Uterus (tissue), 4 donors: ENCODE data around the gene HIP1. TPM values are rescaled to one million over a fixed set of nuclear protein-coding genes. Genes with fewer than 3 reads are reported as not detected.

Experiments
- DNase-seq, 2 donors: peaks; one replicate each; pipeline ENCODE4 v3.0.0-alpha.2; 2019 to 2020
- H3K27ac ChIP-seq, 2 donors: fragments of 200-600 bp; sonication (generic); 1 replicate in 1 of 2; 2 replicates in 1 of 2; pipeline ENCODE4 v1.5.1; 2016 to 2018
- H3K27me3 ChIP-seq, 2 donors: fragments of 200-600 bp; sonication (generic); one replicate each; pipeline ENCODE4 v1.5.1; 2018 to 2019; ENCODE audit warnings: control low read depth in 1 of 2
- H3K36me3 ChIP-seq, 2 donors: fragments of 200-600 bp; sonication (generic); one replicate each; pipeline ENCODE4 v1.5.1; 2019; ENCODE audit warnings: control low read depth in 1 of 2
- H3K4me1 ChIP-seq, 2 donors: fragments of 200-600 bp; sonication (generic); one replicate each; pipeline ENCODE4 v1.5.1; 2018 to 2019; ENCODE audit warnings: control low read depth in 1 of 2
- H3K4me3 ChIP-seq, 2 donors: fragments of 200-600 bp; sonication (generic); 1 replicate in 1 of 2; 2 replicates in 1 of 2; pipeline ENCODE4 v1.5.1; 2018 to 2019; ENCODE audit warnings: mild to moderate bottlenecking in 1 of 2
- H3K9me3 ChIP-seq, 2 donors: fragments of 200-600 bp; sonication (generic); one replicate each; pipeline ENCODE4 v1.5.1; 2019; ENCODE audit warnings: control low read depth in 1 of 2
- CTCF ChIP-seq, 4 experiments: fragments of 200-600 bp in 2 of 4; fragments of 450-650 bp in 2 of 4; sonication (generic) in 2 of 4; IDR thresholded peaks; one replicate each; pipeline ENCODE4 v1.5.1; 2016 to 2019; ENCODE audit warnings: antibody characterized with exemption in 4 of 4, mild to moderate bottlenecking in 2 of 4, moderate library complexity in 1 of 4
- POLR2A ChIP-seq, 2 donors: fragments of 450-650 bp; IDR thresholded peaks; one replicate each; pipeline ENCODE4 v1.6.1; 2016; ENCODE audit warnings: antibody characterized with exemption in 2 of 2, mild to moderate bottlenecking in 1 of 2, moderate library complexity in 1 of 2
- intact Hi-C: fragments of 100-400 bp; cut with DNase I; formaldehyde crosslinking; loops from one replicate; pipeline ENCODE4 v1.15.1; 2023; ENCODE audit warnings: low total_unique reads
- total RNA-seq, 4 donors: library from RNA; depleted of rRNA in 3 of 4; stranded (reverse); fragments of >200 nt in 3 of 4; gene quantifications; one replicate each; pipeline versions ENCODE4 v1.1.0 to v1.2.4, GENCODE V29; 2014 to 2023
- donor health status: DM: yes; HTN: yes; CAD: no.

HIP1 gene
- total RNA-seq, 4 donors from 2014 or later = 13.1 to 48.8 (median 20.3) TPM

DNA sequence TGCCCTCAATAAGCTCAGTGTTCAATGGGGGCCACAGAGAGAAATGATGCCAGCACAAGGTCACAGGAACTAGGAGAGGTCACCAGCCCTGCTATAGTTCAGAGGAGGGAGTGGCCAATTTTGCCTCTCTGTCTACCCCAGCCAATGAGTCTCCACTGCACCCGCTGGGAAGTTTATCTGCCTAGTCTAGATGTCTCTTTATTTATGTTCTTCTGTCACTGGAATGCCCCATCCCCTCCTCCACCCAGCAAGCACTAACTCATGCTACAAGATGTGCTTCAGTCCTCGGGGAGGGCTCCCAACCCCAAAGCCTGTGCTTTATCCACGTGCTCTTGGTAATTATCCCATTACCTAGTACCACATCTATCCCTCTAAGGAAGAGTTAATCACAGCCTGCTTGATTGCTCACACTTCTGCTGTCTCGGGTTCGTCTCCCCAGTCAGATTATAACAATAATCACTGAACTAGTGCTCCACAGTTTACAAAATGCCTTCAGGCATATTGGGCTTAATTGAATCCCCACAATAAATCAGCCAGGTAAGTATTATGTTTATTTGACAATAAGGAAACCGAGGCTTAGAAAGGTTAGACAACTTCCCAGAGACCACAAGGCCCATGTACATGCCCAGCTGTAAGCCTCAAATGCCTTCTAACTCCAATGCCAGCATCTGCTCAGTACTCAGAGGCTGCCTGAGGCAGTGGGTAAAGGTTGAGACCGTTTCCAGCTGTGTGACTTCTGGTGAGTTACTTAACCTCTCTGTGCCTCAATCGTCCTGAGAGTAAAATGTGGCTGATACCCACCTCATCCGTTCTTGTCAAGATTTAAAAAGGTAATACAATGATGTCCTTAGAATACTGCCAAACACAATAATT is 3.9 kb downstream of the HIP1 start:
- DNase-seq = peak in 1 of 2 donors; percentile 17
- Histone ChIP-seq H3K27ac (no peak overlapping the region), H3K9me3 (no peaks in the 10 kb centered on the region), H3K27me3 (no peaks in the 10 kb centered on the region), H3K36me3 (no peaks in the 10 kb centered on the region), H3K4me3 (no peak overlapping the region), H3K4me1 (no peaks in the 10 kb centered on the region)
- intact Hi-C loops = no loop called here
- no peak for TF ChIP-seq POLR2A (IDR thresholded peaks at IDR 0.05)
- TF ChIP-seq CTCF (IDR thresholded peaks at IDR 0.05) = no peak

- Histone ChIP-seq H3K36me3 (no peaks in the 10 kb centered on the region), H3K9me3 (no peaks in the 10 kb centered on the region), H3K4me1 (no peaks in the 10 kb centered on the region), H3K27ac (peak overlapping the region; percentile 54 to 69), H3K4me3 (no peak overlapping the region), H3K27me3 (no peaks in the 10 kb centered on the region)
- TF ChIP-seq CTCF (IDR thresholded peaks at IDR 0.05) (no peak), POLR2A (IDR thresholded peaks at IDR 0.05) (no peak)
- DNase-seq = peak; percentile 27 to 29
- intact Hi-C loops = no loop called here
These were observed 5.7 kb downstream of the HIP1 start for GRCh38 chr7:75732764-75733630.

GRCh38 chr7:75732016-75732521 is 6.7 kb downstream of the HIP1 start:
- Histone ChIP-seq H3K27ac (peak overlapping the region in 1 of 2 donors; percentile 69), H3K4me1 (no peaks in the 10 kb centered on the region), H3K4me3 (no peak overlapping the region), H3K9me3 (no peaks in the 10 kb centered on the region), H3K36me3 (no peaks in the 10 kb centered on the region), H3K27me3 (no peaks in the 10 kb centered on the region)
- TF ChIP-seq POLR2A (IDR thresholded peaks at IDR 0.05) (no peak), CTCF (IDR thresholded peaks at IDR 0.05) (no peak)
- intact Hi-C loops = no loop called here
- DNase-seq = no peak

- Histone ChIP-seq H3K27me3 (no peaks in the 10 kb centered on the region), H3K36me3 (no peaks in the 10 kb centered on the region), H3K9me3 (no peaks in the 10 kb centered on the region), H3K4me1 (no peaks in the 10 kb centered on the region), H3K4me3 (no peak overlapping the region), H3K27ac (no peak overlapping the region)
- no peak for TF ChIP-seq POLR2A (IDR thresholded peaks at IDR 0.05)
- no peak for TF ChIP-seq CTCF (IDR thresholded peaks at IDR 0.05)
- intact Hi-C loops = no loop called here
- no peak for DNase-seq
These were observed 8.9 kb downstream of the HIP1 start for GRCh38 chr7:75729851-75730274.
